MCF 10A (cell line): ENCODE data around the gene UMODL1. TPM values are rescaled to one million over a fixed set of nuclear protein-coding genes. Genes with fewer than 3 reads are reported as not detected.

Source experiments
- BruUV-seq: library from RNA; stranded (reverse); fragments of 400-500 nt; replicated peaks from 2 replicates; lab custom pipeline; 2021; lab: Mats Ljungman, UMichigan
- CTCF ChIA-PET: fragments of 300-600 bp; sonication (Branson Sonifier 250); formaldehyde crosslinking; extraction: SDS; loops from one replicate; lab custom pipeline; 2021; ENCODE audit warnings: antibody characterized with exemption, inconsistent platforms; lab: Yijun Ruan, JAX
- POLR2A ChIA-PET: fragments of 300-600, 350-650 bp; sonication (Branson Sonifier 250); formaldehyde crosslinking; extraction: SDS; loops from one replicate; lab custom pipeline; 2020; ENCODE audit warnings: antibody characterized with exemption, inconsistent platforms; lab: Yijun Ruan, JAX
- DNase-seq: peaks from one replicate; pipeline ENCODE4 v3.0.0-alpha.2; 2018; ENCODE audit not compliant: unreplicated experiment
- H3K27ac Mint-ChIP-seq: one replicate; pipeline ENCODE4 v1.8.0; 2022; ENCODE audit warnings: mild to moderate bottlenecking, low read depth, mixed read lengths; ENCODE audit not compliant: unreplicated experiment
- H3K27me3 Mint-ChIP-seq: one replicate; pipeline ENCODE4 v1.8.0; 2022; ENCODE audit warnings: mixed read lengths; ENCODE audit not compliant: insufficient read depth, unreplicated experiment
- H3K36me3 Mint-ChIP-seq: one replicate; pipeline ENCODE4 v1.8.0; 2022; ENCODE audit warnings: mild to moderate bottlenecking, moderate library complexity, mixed read lengths; ENCODE audit not compliant: insufficient read depth, unreplicated experiment
- H3K4me1 Mint-ChIP-seq: one replicate; pipeline ENCODE4 v1.8.0; 2022; ENCODE audit warnings: mixed read lengths; ENCODE audit not compliant: insufficient read depth, unreplicated experiment
- H3K4me3 Mint-ChIP-seq: one replicate; pipeline ENCODE4 v1.8.0; 2022; ENCODE audit warnings: mild to moderate bottlenecking, moderate library complexity, mixed read lengths; ENCODE audit not compliant: unreplicated experiment
- H3K9me3 Mint-ChIP-seq: one replicate; pipeline ENCODE4 v1.8.0; 2022; ENCODE audit warnings: mixed read lengths; ENCODE audit not compliant: unreplicated experiment
- CTCF ChIP-seq: fragments of 200-600 bp; IDR thresholded peaks from one replicate; pipeline ENCODE4 v1.8.0; 2022; ENCODE audit warnings: antibody characterized with exemption, mild to moderate bottlenecking; ENCODE audit not compliant: unreplicated experiment
- intact Hi-C: fragments of 100-400 bp; cut with micrococcal nuclease; formaldehyde crosslinking; loops from 2 replicates; pipeline ENCODE4 v1.14.1; 2022
- total RNA-seq: library from RNA; stranded (reverse); gene quantifications from 2 replicates; pipeline ENCODE4 v1.2.3, GENCODE V29; 2022

The UMODL1 gene
- total RNA-seq, 1 experiment from 2014 or later = not detected

DNA sequence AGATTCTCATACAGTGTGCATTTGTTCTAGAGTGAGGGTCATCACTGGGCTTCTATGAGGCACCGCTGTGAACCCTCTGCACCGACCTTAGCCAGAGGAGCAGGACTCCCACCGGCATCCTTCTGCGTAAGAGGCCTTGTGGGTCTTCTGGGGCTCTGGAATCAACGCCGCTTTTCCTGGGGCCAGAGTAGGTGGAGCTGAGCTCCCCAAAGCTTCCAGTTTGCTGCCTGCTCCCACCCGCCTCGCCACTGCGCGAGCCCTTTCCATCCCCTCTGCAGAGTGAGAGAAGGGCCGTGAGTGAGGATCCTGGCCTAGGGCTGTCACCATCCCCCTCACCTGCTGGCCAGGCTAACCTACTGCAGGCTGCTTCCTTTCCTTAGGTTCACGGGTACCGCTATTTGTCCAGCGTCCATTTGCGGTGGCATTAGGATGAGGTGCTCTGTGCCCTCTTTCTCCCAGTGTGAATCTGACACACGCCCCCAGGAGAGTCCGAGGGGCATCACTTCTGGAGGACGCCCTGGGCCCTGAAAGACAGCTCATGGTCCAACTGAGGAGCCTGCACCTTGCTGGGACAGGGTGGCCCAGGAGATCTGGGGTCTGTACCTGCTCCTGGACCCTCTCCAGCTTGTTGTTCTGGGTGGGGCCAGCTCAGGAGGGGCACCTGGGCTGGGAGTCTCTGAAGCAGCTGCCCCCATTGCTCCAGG, 36.2 kb downstream of the UMODL1 start:
- POLR2A ChIA-PET = interaction anchor here (0.6 to 2.1 kb wide), 4 partner anchors 9 to 99 kb away, joined by 3 to 9 read pairs (median 4); no protein-coding TSS in a partner anchor
- no peak for TF ChIP-seq CTCF
- H3K4me1 Mint-ChIP-seq = no peaks in the 10 kb centered on the region
- DNase-seq = no peak
- no peaks in the 10 kb centered on the region for H3K36me3 Mint-ChIP-seq
- intact Hi-C loops = no loop called here
- H3K27ac Mint-ChIP-seq = no peak overlapping the region
- BruUV-seq = no TSS peak
- CTCF ChIA-PET = interaction anchor here (0.5 to 2.9 kb wide), 29 partner anchors 10 to 824 kb away, joined by 3 to 28 read pairs (median 4); partner anchors contain the start of gene ZBTB21
- H3K27me3 Mint-ChIP-seq = peaks cover 8% of the 10 kb centered on the region
- H3K4me3 Mint-ChIP-seq = no peak overlapping the region
- H3K9me3 Mint-ChIP-seq = no peaks in the 10 kb centered on the region

DNA sequence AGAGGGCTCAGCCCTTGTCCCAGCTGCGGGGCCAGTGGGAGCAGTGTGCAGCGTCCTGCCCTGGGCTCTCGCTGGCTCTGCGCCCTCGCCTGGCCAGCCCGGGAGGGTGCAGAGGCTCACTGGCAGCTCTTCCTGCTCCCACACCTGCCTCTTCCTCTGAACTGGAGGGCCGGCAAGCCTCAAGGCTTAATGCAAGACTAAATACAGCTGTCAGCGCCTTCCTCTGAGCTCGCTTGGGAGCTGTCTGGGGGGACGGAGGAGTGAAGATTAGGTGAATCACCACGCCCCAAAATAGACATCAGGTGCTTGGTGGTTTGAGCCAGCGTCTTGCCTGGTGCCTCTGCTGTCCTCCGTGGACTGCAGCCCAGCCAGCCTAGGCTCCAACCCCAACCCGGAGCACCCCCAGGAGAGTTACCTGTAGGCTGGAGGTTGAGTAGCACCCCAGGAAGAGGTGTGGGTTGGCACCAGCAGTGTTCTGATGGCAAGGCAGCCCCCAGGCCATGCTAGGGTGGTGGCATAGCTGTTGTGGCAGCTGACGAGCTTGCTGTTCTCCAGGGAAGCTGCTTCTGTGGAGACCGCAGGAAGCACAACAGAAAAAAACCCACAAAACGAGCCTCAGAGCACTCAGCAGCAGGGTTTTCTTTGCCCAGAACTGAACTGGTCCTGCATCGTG, 36.9 kb downstream of the UMODL1 start:
- Mint-ChIP-seq H3K4me3 (no peak overlapping the region), H3K4me1 (no peaks in the 10 kb centered on the region), H3K27ac (no peak overlapping the region), H3K27me3 (peaks cover 15% of the 10 kb centered on the region), H3K9me3 (no peaks in the 10 kb centered on the region), H3K36me3 (no peaks in the 10 kb centered on the region)
- intact Hi-C loops = no loop called here
- peak; percentile 69 for DNase-seq
- TF ChIP-seq CTCF = peak; percentile 81
- ChIA-PET CTCF (interaction anchor here (0.5 to 2.9 kb wide), 36 partner anchors 10 to 825 kb away, joined by 3 to 28 read pairs (median 3); partner anchors contain the start of gene ZBTB21), POLR2A (interaction anchor here (0.6 to 2.1 kb wide), 4 partner anchors 10 to 99 kb away, joined by 3 to 9 read pairs (median 4); no protein-coding TSS in a partner anchor)
- BruUV-seq = no TSS peak

DNA sequence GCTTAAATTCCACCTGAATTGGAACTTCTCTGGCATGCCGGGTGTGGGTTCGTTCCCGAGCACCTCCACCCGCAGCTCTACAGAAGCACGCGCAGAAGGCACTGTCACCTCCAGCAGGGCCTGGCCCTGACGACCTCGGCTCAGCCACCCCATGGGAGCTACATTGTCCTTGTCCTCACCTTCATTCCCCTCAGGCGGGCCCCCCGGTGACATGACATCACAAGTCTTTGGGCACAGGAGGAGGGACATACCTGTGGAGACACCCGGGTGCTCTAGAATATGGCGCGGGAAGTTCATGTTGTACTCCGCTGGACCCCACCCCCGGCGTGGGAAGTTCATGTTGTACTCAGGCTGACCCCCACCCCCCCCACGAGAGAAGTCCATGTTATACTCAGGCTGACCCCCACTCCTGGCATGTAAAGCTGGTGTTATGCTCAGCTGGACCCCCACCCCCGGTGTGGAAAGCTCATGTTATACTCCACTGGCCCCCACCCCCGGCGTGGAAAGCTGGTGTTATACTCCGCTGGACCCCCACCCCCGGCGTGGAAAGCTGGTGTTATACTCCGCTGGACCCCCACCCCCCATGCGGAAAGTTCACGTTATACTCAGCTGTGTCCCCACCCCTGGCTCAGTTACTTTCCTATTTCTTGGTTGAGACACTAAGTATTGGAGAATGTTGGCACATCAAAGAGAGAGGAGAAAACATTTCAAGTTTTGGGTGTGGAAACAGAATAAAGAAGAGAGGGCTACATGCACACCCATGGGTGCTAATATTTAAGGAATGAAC, 37.6 kb downstream of the UMODL1 start:
- no peak for DNase-seq
- BruUV-seq = no TSS peak
- H3K4me1 Mint-ChIP-seq = peaks cover 5% of the 10 kb centered on the region
- no peaks in the 10 kb centered on the region for H3K36me3 Mint-ChIP-seq
- H3K9me3 Mint-ChIP-seq = no peaks in the 10 kb centered on the region
- ChIA-PET POLR2A (interaction anchor here (1.2 to 2.1 kb wide), 2 partner anchors 11 to 13 kb away, joined by 4 to 9 read pairs; no protein-coding TSS in a partner anchor), CTCF (interaction anchor here (0.6 to 2.9 kb wide), 22 partner anchors 9 to 826 kb away, joined by 3 to 28 read pairs (median 4); partner anchors contain the start of gene ZBTB21)
- H3K27me3 Mint-ChIP-seq = peaks cover 16% of the 10 kb centered on the region
- H3K4me3 Mint-ChIP-seq = no peak overlapping the region
- no peak overlapping the region for H3K27ac Mint-ChIP-seq
- no peak for TF ChIP-seq CTCF
- intact Hi-C loops = no loop called here
